Esophagus squamous epithelium (tissue), 4 donors: ENCODE measurements around the gene TAF9B.

ENCODE experiments used
- POLR2A ChIP-seq, 4 donors: fragments of 450-650 bp; IDR thresholded peaks; one replicate each; pipeline ENCODE4 v1.6.1; 2017; ENCODE audit warnings: antibody characterized with exemption in 4 of 4, mild to moderate bottlenecking in 4 of 4, moderate library complexity in 3 of 4
- TF ChIP-seq, protein P1 (sequence below), 6 experiments: fragments of 450-650 bp in 4 of 6; fragments of 200-600 bp in 2 of 6; sonication (generic) in 2 of 6; IDR thresholded peaks; one replicate each; pipeline ENCODE4 v1.5.1; 2016 to 2019; ENCODE audit warnings: antibody characterized with exemption in 6 of 6, mild to moderate bottlenecking in 4 of 6, moderate library complexity in 4 of 6

- TF ChIP-seq POLR2A (IDR thresholded peaks at IDR 0.05) = no peak
- TF ChIP-seq, protein P1, sequence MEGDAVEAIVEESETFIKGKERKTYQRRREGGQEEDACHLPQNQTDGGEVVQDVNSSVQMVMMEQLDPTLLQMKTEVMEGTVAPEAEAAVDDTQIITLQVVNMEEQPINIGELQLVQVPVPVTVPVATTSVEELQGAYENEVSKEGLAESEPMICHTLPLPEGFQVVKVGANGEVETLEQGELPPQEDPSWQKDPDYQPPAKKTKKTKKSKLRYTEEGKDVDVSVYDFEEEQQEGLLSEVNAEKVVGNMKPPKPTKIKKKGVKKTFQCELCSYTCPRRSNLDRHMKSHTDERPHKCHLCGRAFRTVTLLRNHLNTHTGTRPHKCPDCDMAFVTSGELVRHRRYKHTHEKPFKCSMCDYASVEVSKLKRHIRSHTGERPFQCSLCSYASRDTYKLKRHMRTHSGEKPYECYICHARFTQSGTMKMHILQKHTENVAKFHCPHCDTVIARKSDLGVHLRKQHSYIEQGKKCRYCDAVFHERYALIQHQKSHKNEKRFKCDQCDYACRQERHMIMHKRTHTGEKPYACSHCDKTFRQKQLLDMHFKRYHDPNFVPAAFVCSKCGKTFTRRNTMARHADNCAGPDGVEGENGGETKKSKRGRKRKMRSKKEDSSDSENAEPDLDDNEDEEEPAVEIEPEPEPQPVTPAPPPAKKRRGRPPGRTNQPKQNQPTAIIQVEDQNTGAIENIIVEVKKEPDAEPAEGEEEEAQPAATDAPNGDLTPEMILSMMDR (IDR thresholded peaks at IDR 0.05) = no peak
Measured at GRCh38 chrX:78102091-78102490, 37.4 kb downstream of the TAF9B start.
